GM23338 (cell line): ENCODE measurements around the gene SIRPA.

Experiments
- CREB1 ChIP-seq: fragments of 250-450 bp; sonication (Bioruptor Pico); IDR thresholded peaks from 2 replicates; pipeline ENCODE4 v1.5.0; 2020; ENCODE audit warnings: low read depth, mild to moderate bottlenecking, moderate library complexity
- CTCF ChIP-seq, 2 experiments: fragments of 200-600 bp in 1 of 2; sonication (generic) in 1 of 2; conservative IDR thresholded peaks; 2 replicates each; pipeline versions ENCODE4 v1.5.1 to v1.6.1; 2016 to 2017; ENCODE audit warnings: antibody characterized with exemption in 2 of 2, low read depth in 2 of 2, mild to moderate bottlenecking in 2 of 2, moderate library complexity in 1 of 2
- EZH2 ChIP-seq: fragments of 200-600 bp; sonication (generic); IDR thresholded peaks from one replicate; pipeline ENCODE4 v1.8.0; 2017; ENCODE audit warnings: antibody characterized with exemption, mild to moderate bottlenecking, low read depth; ENCODE audit not compliant: unreplicated experiment
- EZH2phosphoT487 ChIP-seq: fragments of 200-600 bp; sonication (generic); IDR thresholded peaks from one replicate; pipeline ENCODE4 v1.8.1; 2018; ENCODE audit warnings: antibody characterized with exemption; ENCODE audit not compliant: unreplicated experiment
- NANOG ChIP-seq: IDR thresholded peaks from 2 replicates; pipeline ENCODE4 v1.6.1; 2016; ENCODE audit warnings: antibody characterized with exemption, borderline replicate concordance
- POLR2AphosphoS5 ChIP-seq: IDR thresholded peaks from 2 replicates; pipeline ENCODE4 v1.6.1; 2016; ENCODE audit warnings: antibody characterized with exemption, low read depth
- REST ChIP-seq: IDR thresholded peaks from one replicate; pipeline ENCODE4 v1.6.1; 2018; ENCODE audit warnings: antibody characterized with exemption; ENCODE audit not compliant: unreplicated experiment
- STAT1 ChIP-seq: IDR thresholded peaks from one replicate; pipeline ENCODE4 v1.6.1; 2016; ENCODE audit warnings: antibody characterized with exemption; ENCODE audit not compliant: unreplicated experiment
- ZNF114 ChIP-seq: fragments of 250-450 bp; sonication (Bioruptor Pico); IDR thresholded peaks from 2 replicates; pipeline ENCODE4 v1.5.0; 2020; ENCODE audit warnings: mild to moderate bottlenecking, moderate library complexity
- ZNF331 ChIP-seq: fragments of 250-450 bp; sonication (Bioruptor Pico); IDR thresholded peaks from 2 replicates; pipeline ENCODE4 v1.5.0; 2020; ENCODE audit warnings: low read depth, mild to moderate bottlenecking, moderate library complexity
- ZNF462 ChIP-seq: fragments of 250-450 bp; sonication (Bioruptor Pico); IDR thresholded peaks from 2 replicates; pipeline ENCODE4 v1.5.0; 2020; ENCODE audit warnings: mild to moderate bottlenecking, moderate library complexity

GRCh38 chr20:1897541-1897940, 2.3 kb downstream of the SIRPA start:
- TF ChIP-seq EZH2 (no peak), REST (no peak), CTCF (conservative IDR thresholded peaks at IDR 0.05; ENCODE audit: low read depth in 2 of 2) (no peak), STAT1 (no peak), POLR2AphosphoS5 (no peak), ZNF331 (no peak), ZNF114 (no peak), EZH2phosphoT487 (no peak), CREB1 (CRISPR knock-in tag) (no peak), NANOG (no peak), ZNF462 (CRISPR knock-in tag) (no peak)
